Kidney epithelial cell (primary cell): ENCODE data around the gene SHQ1. TPM values are rescaled to one million over a fixed set of nuclear protein-coding genes. Genes with fewer than 3 reads are reported as not detected.

Experiments
- DNase-seq: peaks from one replicate; pipeline ENCODE4 v3.0.0-alpha.2; 2010; ENCODE audit warnings: low read depth
- H3K27me3 ChIP-seq: 2 replicates; pipeline ENCODE4 v1.6.0; 2011; ENCODE audit warnings: low read length; ENCODE audit not compliant: control insufficient read depth, insufficient read depth
- H3K36me3 ChIP-seq: 2 replicates; pipeline ENCODE4 v1.5.1; 2011; ENCODE audit warnings: low read length; ENCODE audit not compliant: control insufficient read depth, insufficient read depth
- H3K4me3 ChIP-seq: 2 replicates; pipeline ENCODE4 v1.5.1; 2011; ENCODE audit warnings: low read depth, mild to moderate bottlenecking, control low read depth, low read length
- CTCF ChIP-seq: IDR thresholded peaks from 2 replicates; pipeline ENCODE4 v1.5.1; 2011; ENCODE audit warnings: mild to moderate bottlenecking, moderate library complexity, low read length, control low read depth, inconsistent platforms; ENCODE audit not compliant: insufficient read depth, poor library complexity, severe bottlenecking
- total RNA-seq: library from RNA; depleted of rRNA; stranded (reverse); fragments of >200 nt; gene quantifications from 2 replicates; pipeline ENCODE4 v1.2.3, GENCODE V29; 2015

SHQ1 gene
- total RNA-seq, 1 donor from 2014 or later = 18.6 TPM

- no peaks in the 10 kb centered on the region for H3K27me3 ChIP-seq
- TF ChIP-seq CTCF = no peak
- no peak for DNase-seq
- no peaks in the 10 kb centered on the region for H3K36me3 ChIP-seq
- no peak overlapping the region for H3K4me3 ChIP-seq
Observed at GRCh38 chr3:72750405-72750965, 97.8 kb downstream of the SHQ1 start.

- DNase-seq = no peak
- H3K27me3 ChIP-seq = no peaks in the 10 kb centered on the region
- H3K4me3 ChIP-seq = no peak overlapping the region
- TF ChIP-seq CTCF = no peak
- no peaks in the 10 kb centered on the region for H3K36me3 ChIP-seq
Observed at GRCh38 chr3:72748659-72749058, 99.6 kb downstream of the SHQ1 start.

- no peaks in the 10 kb centered on the region for H3K27me3 ChIP-seq
- no peak for TF ChIP-seq CTCF
- no peaks in the 10 kb centered on the region for H3K36me3 ChIP-seq
- H3K4me3 ChIP-seq = no peak overlapping the region
- DNase-seq = no peak
Observed at GRCh38 chr3:72746430-72747411, 101.5 kb downstream of the SHQ1 start.

- TF ChIP-seq CTCF = no peak
- no peak for DNase-seq
- no peaks in the 10 kb centered on the region for H3K36me3 ChIP-seq
Observed at GRCh38 chr3:72745146-72745999, 102.9 kb downstream of the SHQ1 start.

GRCh38 chr3:72744330-72744729, 103.9 kb downstream of the SHQ1 start:
- Histone ChIP-seq H3K36me3 (no peaks in the 10 kb centered on the region), H3K27me3 (no peaks in the 10 kb centered on the region), H3K4me3 (no peak overlapping the region)
- no peak for TF ChIP-seq CTCF
- DNase-seq = no peak

More at GRCh38 chr3:72745146-72745999, 102.9 kb downstream of the SHQ1 start:
- H3K4me3 ChIP-seq = no peak overlapping the region
- H3K27me3 ChIP-seq = no peaks in the 10 kb centered on the region
